Prostate gland (tissue), 2 donors: ENCODE results near the gene LLPH.

ENCODE experiments used
- POLR2A ChIP-seq: fragments of 450-650 bp; IDR thresholded peaks from one replicate; pipeline ENCODE4 v1.6.1; 2016; ENCODE audit warnings: antibody characterized with exemption, mild to moderate bottlenecking
- TF ChIP-seq, protein P1 (sequence below), 4 experiments: fragments of 200-600 bp in 2 of 4; fragments of 450-650 bp in 2 of 4; sonication (generic) in 2 of 4; IDR thresholded peaks; 1 replicate in 3 of 4; 2 replicates in 1 of 4; pipeline ENCODE4 v1.5.1; 2016 to 2019; ENCODE audit warnings: antibody characterized with exemption in 4 of 4, mild to moderate bottlenecking in 2 of 4, moderate library complexity in 2 of 4

DNA sequence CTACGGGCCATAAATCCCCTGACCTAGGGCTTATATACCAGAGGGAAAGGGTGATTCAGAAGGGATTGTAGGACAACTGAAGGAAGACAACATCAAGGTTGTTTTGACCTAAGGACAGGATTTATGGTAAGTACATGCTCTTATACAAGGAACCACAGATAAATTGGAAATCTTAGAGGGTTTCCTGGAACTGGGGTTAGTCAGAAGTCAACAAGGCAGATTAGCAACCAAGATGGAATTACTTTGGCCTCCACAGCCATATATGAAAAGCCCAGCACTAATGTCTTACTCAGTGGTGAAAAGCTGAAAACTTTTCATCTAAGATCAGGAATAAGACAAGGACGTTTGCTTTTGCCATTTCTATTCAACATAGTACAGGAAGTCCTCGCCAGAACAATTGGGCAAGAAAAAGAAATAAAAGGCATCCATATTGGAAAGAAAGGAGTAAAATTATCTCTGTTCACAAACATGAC lies 33.8 kb upstream of the LLPH start:
- TF ChIP-seq, protein P1, sequence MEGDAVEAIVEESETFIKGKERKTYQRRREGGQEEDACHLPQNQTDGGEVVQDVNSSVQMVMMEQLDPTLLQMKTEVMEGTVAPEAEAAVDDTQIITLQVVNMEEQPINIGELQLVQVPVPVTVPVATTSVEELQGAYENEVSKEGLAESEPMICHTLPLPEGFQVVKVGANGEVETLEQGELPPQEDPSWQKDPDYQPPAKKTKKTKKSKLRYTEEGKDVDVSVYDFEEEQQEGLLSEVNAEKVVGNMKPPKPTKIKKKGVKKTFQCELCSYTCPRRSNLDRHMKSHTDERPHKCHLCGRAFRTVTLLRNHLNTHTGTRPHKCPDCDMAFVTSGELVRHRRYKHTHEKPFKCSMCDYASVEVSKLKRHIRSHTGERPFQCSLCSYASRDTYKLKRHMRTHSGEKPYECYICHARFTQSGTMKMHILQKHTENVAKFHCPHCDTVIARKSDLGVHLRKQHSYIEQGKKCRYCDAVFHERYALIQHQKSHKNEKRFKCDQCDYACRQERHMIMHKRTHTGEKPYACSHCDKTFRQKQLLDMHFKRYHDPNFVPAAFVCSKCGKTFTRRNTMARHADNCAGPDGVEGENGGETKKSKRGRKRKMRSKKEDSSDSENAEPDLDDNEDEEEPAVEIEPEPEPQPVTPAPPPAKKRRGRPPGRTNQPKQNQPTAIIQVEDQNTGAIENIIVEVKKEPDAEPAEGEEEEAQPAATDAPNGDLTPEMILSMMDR (IDR thresholded peaks at IDR 0.05): no peak
- TF ChIP-seq POLR2A: no peak
